Stimulated activated memory B cell treated with anti-CD40 and anti-IgM and Interleukin-4, amounts not matched to agents 10 μg/mL and 1 μg/mL and 100 μg/mL, for 72 hours (primary cell): Measurements from ENCODE around the gene NELL1.

Source experiments
- ATAC-seq: fragments of 150-1000 bp; cut with Tn5 transposase; 2 replicates; pipeline ENCODE4 v1.10.0; 2021
- H3K27ac Mint-ChIP-seq: one replicate; pipeline ENCODE4 v1.8.0; 2022; ENCODE audit warnings: mild to moderate bottlenecking, mixed read lengths
- H3K27me3 Mint-ChIP-seq: one replicate; pipeline ENCODE4 v1.8.0; 2022; ENCODE audit warnings: mixed read lengths
- H3K36me3 Mint-ChIP-seq: one replicate; pipeline ENCODE4 v1.8.0; 2022; ENCODE audit warnings: mixed read lengths
- H3K4me1 Mint-ChIP-seq: one replicate; pipeline ENCODE4 v1.8.0; 2022; ENCODE audit warnings: mixed read lengths
- H3K4me3 Mint-ChIP-seq: one replicate; pipeline ENCODE4 v1.8.0; 2022; ENCODE audit warnings: mild to moderate bottlenecking, moderate library complexity, mixed read lengths
- H3K9me3 Mint-ChIP-seq: one replicate; pipeline ENCODE4 v1.8.0; 2022; ENCODE audit warnings: mixed read lengths

The NELL1 gene

DNA sequence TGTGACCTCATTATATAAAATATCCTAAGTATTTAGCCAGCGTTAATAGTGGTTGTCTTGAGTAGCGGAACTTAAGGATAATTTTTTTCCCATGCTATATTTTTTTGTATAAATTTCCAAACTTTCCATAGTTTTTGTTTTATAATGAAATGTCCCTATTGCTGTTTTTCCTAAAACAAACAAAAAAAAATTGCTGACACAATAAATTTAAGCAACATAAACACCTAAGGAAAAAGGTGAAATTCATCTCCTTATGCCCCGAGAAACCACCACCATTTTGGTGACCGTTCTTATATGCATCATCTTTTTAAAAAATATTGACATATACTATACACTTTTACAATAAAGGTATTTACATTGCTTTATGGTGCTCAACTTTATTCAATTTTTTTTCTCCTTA, 814.7 kb downstream of the NELL1 start:
- no peak for ATAC-seq
- Mint-ChIP-seq H3K4me3 (no peak overlapping the region), H3K27me3 (no peaks in the 10 kb centered on the region), H3K27ac (no peak overlapping the region), H3K9me3 (no peaks in the 10 kb centered on the region), H3K4me1 (no peaks in the 10 kb centered on the region), H3K36me3 (no peaks in the 10 kb centered on the region)

DNA sequence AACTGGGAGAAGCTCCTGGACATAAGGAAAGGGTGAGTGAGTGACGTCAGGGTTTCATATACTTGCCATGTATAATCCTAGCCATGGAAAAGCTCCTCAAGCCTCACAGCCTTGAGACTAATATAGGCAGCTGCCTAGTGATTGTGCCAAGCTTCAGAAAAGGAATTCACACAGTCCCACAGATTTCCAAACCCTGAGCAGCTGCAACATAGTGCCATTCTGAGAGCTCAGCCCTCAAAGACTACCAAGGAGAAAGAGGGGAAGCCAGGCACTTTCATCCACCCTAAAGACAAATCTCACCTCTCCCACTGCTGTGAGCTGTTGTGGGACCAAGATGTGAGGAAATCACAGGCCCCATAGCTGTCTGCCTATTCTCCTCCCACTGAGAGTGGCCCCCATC, 815.6 kb downstream of the NELL1 start:
- H3K4me1 Mint-ChIP-seq = no peaks in the 10 kb centered on the region
- H3K27me3 Mint-ChIP-seq = no peaks in the 10 kb centered on the region
- H3K9me3 Mint-ChIP-seq = peaks cover under 1% of the 10 kb centered on the region
- no peak overlapping the region for H3K4me3 Mint-ChIP-seq
- ATAC-seq = no peak
- no peak overlapping the region for H3K27ac Mint-ChIP-seq
- H3K36me3 Mint-ChIP-seq = no peaks in the 10 kb centered on the region

DNA sequence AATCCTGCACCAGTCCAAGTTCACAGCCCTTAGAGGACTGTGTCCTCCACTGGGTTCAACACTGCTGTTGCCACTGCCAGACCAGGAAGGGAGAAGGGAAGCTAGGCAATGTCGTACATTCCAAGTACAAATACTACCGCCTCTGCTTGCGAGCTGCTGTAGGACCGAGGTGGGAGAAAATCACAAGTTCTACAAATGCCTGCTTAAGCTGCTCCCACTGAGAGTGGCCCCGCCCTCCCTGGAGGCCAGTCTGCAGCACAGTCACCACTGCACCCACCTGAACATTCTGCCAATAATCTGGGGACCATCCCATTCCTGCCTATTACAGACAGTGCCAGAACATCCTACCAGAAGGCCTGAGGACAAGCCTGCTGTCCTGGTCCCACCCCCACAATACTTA, 816.0 kb downstream of the NELL1 start:
- H3K27me3 Mint-ChIP-seq = no peaks in the 10 kb centered on the region
- H3K27ac Mint-ChIP-seq = no peak overlapping the region
- peaks cover 3% of the 10 kb centered on the region for H3K9me3 Mint-ChIP-seq
- H3K36me3 Mint-ChIP-seq = no peaks in the 10 kb centered on the region
- H3K4me1 Mint-ChIP-seq = no peaks in the 10 kb centered on the region
- ATAC-seq = no peak
- H3K4me3 Mint-ChIP-seq = no peak overlapping the region

DNA sequence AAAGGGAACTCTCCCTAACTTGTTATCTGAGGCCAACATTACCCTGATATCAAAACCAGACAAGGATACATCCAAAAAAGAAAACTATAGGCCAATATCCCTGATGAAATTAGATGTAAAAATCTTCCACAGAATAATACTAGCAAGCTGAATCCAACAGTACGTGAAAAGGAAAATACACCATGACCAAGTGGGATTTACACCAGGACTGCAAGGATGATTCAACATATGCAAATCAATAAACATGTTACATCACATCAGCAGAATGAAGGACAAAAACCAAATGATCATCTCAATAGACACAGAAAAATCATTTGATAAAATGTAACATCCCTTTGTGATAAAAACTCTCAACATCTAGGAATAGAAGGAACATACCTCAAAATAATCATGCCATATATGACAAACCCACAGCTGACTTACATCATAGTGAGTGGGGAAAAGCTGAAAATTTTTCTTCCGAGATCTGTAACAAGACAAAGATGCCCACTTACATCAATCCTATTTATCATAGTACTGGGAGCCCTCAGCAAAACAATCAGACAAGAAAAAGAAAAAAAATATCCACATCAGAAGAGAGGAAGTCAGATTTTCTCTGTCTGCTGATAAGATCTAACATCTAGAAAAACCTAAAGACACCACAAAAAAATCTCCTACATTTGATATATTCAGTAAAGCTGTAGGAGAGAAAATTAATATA, 820.2 kb downstream of the NELL1 start:
- ATAC-seq = no peak
- Mint-ChIP-seq H3K27me3 (no peaks in the 10 kb centered on the region), H3K4me3 (no peak overlapping the region), H3K27ac (no peak overlapping the region), H3K36me3 (no peaks in the 10 kb centered on the region), H3K4me1 (no peaks in the 10 kb centered on the region), H3K9me3 (peaks cover 6% of the 10 kb centered on the region)

DNA sequence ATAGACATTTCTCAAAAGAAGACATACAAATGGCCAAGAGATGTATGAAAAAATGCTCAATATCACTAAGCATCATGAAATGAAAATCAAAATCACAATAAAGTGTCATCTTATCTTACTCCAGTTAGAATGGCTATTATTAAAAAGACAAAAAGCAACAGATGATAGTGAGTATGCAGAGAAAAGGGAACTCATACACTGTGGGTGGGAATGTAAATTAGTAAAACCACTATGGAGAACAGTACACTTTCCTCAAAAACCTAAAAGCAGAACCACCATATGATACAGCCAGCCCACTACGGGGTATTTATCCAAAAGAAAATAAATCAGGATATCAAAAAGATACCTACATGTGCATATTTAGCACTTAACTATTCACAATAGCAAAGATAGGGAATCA, 823.5 kb downstream of the NELL1 start:
- Mint-ChIP-seq H3K4me3 (no peak overlapping the region), H3K36me3 (no peaks in the 10 kb centered on the region), H3K27ac (no peak overlapping the region), H3K4me1 (no peaks in the 10 kb centered on the region), H3K27me3 (no peaks in the 10 kb centered on the region), H3K9me3 (peaks cover 9% of the 10 kb centered on the region)
- ATAC-seq = no peak

DNA sequence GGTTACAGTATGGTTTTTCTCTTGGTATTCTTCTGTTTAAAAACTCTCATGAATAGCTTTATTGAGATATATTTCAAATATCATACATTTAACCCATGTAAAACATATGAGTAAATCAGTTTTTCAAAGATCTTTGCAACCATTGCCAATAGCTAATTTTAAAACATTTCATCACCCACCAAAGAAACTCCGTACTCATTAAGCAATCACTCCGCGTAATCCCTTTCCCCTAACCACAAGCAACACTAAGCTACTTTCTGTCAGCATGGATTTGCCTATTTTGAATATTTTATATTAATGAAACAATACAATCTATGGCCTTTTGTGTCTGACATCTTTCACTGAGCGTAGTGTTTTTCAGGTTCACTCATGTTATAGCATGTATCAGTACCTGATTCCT, 825.6 kb downstream of the NELL1 start:
- Mint-ChIP-seq H3K4me3 (no peak overlapping the region), H3K36me3 (no peaks in the 10 kb centered on the region), H3K9me3 (peaks cover 9% of the 10 kb centered on the region), H3K27ac (no peak overlapping the region), H3K4me1 (no peaks in the 10 kb centered on the region), H3K27me3 (no peaks in the 10 kb centered on the region)
- no peak for ATAC-seq

DNA sequence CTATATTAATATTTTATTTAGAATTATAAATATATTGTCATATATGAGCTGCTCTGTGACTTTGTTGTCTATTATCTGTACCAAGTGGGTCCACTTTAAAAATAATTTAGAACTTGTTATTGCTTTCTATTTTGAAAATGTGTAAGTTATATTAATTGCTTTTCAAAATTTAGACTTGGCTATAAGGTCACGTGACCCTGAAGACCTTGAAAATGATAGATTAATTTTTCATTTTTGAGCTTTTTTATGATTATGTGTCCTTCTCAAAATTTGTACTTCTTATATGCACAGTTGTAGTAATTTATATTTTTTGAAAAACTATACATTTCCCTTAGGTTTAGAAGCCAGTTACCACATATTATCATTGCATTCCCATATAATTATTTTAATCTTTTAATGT, 826.5 kb downstream of the NELL1 start:
- Mint-ChIP-seq H3K36me3 (no peaks in the 10 kb centered on the region), H3K27me3 (no peaks in the 10 kb centered on the region), H3K9me3 (peaks cover 7% of the 10 kb centered on the region), H3K4me3 (no peak overlapping the region), H3K27ac (no peak overlapping the region), H3K4me1 (no peaks in the 10 kb centered on the region)
- ATAC-seq = no peak

DNA sequence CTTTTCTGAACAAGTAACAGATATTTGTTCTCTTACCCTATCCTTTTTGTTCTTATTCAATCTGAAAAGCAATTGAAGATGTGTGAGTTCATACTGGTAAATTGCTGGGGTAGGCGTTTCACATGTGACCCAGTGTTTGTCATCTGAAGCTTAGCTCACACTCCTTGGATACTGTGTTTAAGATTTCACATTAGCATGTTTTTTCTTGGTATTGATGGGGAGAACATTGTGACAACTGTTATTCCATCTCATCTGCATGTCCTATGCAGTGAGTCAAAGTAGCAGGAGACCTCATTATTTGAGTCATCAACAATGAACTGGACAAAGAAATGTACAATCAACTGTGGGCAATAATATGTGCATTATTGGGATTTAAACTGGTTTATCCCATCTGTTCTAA, 831.9 kb downstream of the NELL1 start:
- no peaks in the 10 kb centered on the region for H3K4me1 Mint-ChIP-seq
- no peak overlapping the region for H3K4me3 Mint-ChIP-seq
- peaks cover 3% of the 10 kb centered on the region for H3K9me3 Mint-ChIP-seq
- ATAC-seq = no peak
- no peaks in the 10 kb centered on the region for H3K36me3 Mint-ChIP-seq
- no peaks in the 10 kb centered on the region for H3K27me3 Mint-ChIP-seq
- no peak overlapping the region for H3K27ac Mint-ChIP-seq

DNA sequence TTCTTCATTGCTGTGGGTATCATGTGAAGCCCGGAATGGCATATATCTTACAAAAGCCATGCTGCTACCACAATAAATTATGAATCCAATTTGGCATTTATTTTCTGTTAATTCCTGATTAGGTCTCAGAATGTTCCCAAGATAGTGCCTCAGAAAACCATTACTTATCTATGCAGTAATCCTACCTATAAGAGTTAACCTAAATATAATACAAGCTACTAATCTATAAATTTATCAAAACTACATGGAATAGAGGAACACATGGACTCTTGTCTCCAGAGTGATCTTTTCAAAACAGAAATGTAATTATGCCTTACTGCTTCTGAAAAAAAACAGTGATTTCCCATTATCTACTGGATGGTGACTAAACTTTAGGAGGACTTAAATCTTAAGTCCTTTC, 835.7 kb downstream of the NELL1 start:
- peaks cover 3% of the 10 kb centered on the region for H3K9me3 Mint-ChIP-seq
- H3K36me3 Mint-ChIP-seq = no peaks in the 10 kb centered on the region
- no peaks in the 10 kb centered on the region for H3K27me3 Mint-ChIP-seq
- H3K4me3 Mint-ChIP-seq = no peak overlapping the region
- ATAC-seq = no peak
- no peaks in the 10 kb centered on the region for H3K4me1 Mint-ChIP-seq
- no peak overlapping the region for H3K27ac Mint-ChIP-seq

DNA sequence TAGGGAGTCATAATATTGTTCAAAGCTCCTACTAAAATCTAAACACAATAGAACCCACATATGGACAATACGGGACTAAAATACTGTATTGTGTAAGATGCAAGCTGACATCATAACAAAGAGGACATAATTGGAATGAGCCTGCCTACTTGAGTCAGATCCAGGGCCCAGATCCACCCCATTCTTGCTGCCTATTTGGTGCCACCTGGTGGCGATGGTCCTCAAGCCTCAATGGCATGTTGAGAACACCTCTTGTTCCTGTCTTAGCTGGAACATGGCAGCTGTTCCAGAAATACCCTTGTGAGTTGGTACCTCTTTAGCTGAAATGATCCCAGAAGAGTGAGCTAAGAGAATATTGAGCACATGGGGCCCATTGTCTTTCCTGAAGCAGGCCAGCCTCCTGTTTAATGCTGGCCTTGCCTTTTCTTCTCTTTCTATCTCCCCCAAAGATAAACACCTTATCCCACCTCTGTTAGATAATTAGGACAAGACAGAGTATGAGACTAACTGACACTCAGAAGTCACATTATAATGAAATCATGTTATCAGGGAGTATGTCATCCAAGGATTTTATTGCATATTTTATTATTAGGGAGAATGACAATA, 842.6 kb downstream of the NELL1 start:
- no peak overlapping the region for H3K27ac Mint-ChIP-seq
- H3K4me1 Mint-ChIP-seq = no peaks in the 10 kb centered on the region
- no peaks in the 10 kb centered on the region for H3K36me3 Mint-ChIP-seq
- H3K4me3 Mint-ChIP-seq = no peak overlapping the region
- no peaks in the 10 kb centered on the region for H3K9me3 Mint-ChIP-seq
- H3K27me3 Mint-ChIP-seq = no peaks in the 10 kb centered on the region
- ATAC-seq = no peak

DNA sequence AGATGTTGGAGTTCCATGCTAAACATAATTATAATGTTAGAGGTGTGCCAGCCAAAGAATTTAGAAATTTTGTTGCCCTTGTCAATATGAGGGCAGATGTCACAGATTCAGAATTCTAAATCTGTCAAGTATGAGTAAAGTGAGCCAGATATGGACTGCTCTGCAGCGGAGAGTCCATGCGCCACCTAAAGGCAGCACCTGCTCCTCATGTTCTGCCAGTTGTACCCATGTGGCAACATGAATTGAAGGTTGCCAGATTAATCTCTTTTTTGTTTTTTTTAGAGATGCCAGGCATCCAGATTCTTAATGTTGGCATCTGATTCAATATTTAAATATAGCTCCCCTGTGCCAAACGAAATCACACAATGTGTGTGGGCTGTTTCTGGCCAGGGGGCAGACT, 844.9 kb downstream of the NELL1 start:
- Mint-ChIP-seq H3K4me3 (no peak overlapping the region), H3K4me1 (no peaks in the 10 kb centered on the region), H3K27me3 (no peaks in the 10 kb centered on the region), H3K9me3 (no peaks in the 10 kb centered on the region), H3K36me3 (no peaks in the 10 kb centered on the region), H3K27ac (no peak overlapping the region)
- no peak for ATAC-seq

DNA sequence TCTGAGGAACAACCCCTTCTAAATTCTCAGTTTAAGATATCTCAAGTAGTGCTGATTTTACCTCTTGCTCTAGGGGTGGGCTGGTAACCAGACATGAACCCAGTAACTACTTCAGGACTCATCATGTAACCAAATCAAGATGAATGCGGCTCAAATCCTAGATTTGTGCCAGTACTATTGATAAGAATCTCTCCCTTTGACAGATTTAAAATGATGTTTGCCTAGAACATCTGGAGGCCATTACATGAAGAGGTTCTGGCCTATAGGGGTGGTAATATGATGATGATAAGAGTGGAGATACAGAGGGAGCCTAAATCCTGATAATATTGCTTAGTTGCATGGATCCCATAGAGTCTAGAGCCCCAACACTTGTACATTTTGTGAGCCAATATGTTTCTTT, 850.9 kb downstream of the NELL1 start:
- H3K4me1 Mint-ChIP-seq = no peaks in the 10 kb centered on the region
- no peaks in the 10 kb centered on the region for H3K27me3 Mint-ChIP-seq
- H3K9me3 Mint-ChIP-seq = no peaks in the 10 kb centered on the region
- H3K4me3 Mint-ChIP-seq = no peak overlapping the region
- no peak for ATAC-seq
- no peak overlapping the region for H3K27ac Mint-ChIP-seq
- H3K36me3 Mint-ChIP-seq = no peaks in the 10 kb centered on the region

DNA sequence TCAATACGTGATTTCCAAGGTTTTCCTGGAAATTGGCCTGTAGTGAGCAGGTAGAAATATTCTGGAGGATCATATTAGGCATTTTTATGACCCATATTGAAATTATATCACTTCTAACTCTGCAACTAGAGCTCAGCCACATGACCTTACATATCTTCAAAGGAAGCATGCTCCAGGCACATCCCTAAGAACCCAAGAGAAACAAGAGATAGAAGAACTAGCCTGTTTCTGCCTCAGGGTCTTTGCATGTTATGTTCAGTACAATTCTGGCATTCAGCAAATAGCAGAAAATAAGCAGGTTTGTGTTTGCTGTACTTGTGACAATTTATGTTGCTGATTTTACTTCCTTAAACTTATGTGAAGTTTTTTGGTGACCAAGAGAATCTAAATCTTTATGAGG, 859.8 kb downstream of the NELL1 start:
- Mint-ChIP-seq H3K27me3 (no peaks in the 10 kb centered on the region), H3K9me3 (peaks cover 3% of the 10 kb centered on the region)

DNA sequence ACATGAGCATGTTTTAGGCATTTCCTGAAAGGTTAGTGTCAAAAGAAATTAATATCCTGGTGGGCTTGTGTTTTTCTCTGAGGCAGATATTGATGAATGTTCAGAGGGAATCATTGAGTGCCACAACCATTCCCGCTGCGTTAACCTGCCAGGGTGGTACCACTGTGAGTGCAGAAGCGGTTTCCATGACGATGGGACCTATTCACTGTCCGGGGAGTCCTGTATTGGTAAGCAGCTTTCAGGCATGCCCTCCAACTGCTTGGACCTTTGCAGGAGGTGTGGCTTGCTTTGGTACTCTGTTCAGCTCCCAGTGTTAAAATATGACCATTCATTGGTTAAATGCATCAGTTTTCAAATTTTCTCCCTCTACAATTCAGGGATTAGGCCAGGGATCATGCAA, 864.9 kb downstream of the NELL1 start:
- no peak for ATAC-seq
- H3K9me3 Mint-ChIP-seq = no peaks in the 10 kb centered on the region
- H3K27ac Mint-ChIP-seq = no peak overlapping the region
- H3K4me3 Mint-ChIP-seq = no peak overlapping the region
- no peaks in the 10 kb centered on the region for H3K36me3 Mint-ChIP-seq
- H3K4me1 Mint-ChIP-seq = no peaks in the 10 kb centered on the region
- no peaks in the 10 kb centered on the region for H3K27me3 Mint-ChIP-seq

More for the DNA sequence above, 859.8 kb downstream of the NELL1 start:
- Mint-ChIP-seq H3K4me3 (no peak overlapping the region), H3K27ac (no peak overlapping the region), H3K4me1 (no peaks in the 10 kb centered on the region), H3K36me3 (no peaks in the 10 kb centered on the region)
- no peak for ATAC-seq

DNA sequence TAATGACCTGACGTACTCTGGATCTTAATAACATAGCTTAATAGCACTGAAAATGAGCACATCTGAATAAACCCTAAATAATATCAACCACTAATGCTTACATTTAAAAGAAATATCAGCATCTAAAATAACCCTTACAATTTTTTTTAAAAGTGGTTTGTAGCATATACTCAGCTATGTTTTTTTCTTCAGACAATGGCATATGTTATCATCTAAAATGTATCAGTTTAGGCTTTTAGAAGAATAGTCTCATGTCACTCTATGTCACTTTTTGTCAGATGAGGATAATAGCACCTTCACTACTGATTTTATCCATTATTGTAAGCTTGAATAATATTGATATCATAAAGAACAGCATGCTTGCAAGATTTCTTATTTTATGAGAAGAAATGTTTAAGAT, 868.6 kb downstream of the NELL1 start:
- H3K27me3 Mint-ChIP-seq = no peaks in the 10 kb centered on the region
- H3K4me1 Mint-ChIP-seq = no peaks in the 10 kb centered on the region
- H3K4me3 Mint-ChIP-seq = no peak overlapping the region
- H3K9me3 Mint-ChIP-seq = peaks cover 3% of the 10 kb centered on the region
- no peaks in the 10 kb centered on the region for H3K36me3 Mint-ChIP-seq
- ATAC-seq = no peak
- H3K27ac Mint-ChIP-seq = no peak overlapping the region

DNA sequence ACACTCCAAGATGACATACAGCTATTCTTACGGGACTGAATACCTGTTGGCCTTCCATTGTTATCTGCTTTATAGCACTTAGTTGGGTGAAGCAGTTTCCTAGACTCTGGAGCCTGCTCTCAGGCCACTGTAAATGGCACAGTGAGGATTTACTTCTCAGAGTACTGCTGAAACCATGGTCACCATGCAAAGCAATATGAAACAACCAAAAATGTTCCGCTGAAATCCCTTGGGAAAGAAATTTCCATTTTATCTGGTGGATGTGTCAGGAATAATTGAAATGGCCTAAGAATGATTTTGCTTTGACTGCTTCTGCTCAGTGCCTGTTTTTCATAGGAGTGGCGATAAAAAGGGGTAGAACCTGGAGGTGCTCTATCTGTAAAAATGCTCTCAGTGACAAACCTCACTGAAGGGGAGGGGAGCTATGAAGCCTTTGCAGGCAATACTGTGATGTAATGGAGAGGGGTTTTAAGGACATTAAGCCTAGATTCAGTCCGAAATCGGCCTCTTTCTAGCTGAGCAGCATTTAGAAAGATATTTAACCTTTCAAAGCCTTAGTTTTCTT, 871.9 kb downstream of the NELL1 start:
- ATAC-seq = no peak
- no peak overlapping the region for H3K27ac Mint-ChIP-seq
- no peaks in the 10 kb centered on the region for H3K4me1 Mint-ChIP-seq
- H3K4me3 Mint-ChIP-seq = no peak overlapping the region
- peaks cover 3% of the 10 kb centered on the region for H3K9me3 Mint-ChIP-seq
- H3K27me3 Mint-ChIP-seq = no peaks in the 10 kb centered on the region
- no peaks in the 10 kb centered on the region for H3K36me3 Mint-ChIP-seq
